GM21723 (cell line): Measurements from ENCODE around the gene RPL15.

Experiments used
- ATAC-seq: cut with Tn5 transposase; IDR thresholded peaks from one replicate; pipeline ENCODE4 v1.9.1; 2021; ENCODE audit warnings: mild to moderate bottlenecking, moderate library complexity; ENCODE audit not compliant: unreplicated experiment

RPL15 gene

DNA sequence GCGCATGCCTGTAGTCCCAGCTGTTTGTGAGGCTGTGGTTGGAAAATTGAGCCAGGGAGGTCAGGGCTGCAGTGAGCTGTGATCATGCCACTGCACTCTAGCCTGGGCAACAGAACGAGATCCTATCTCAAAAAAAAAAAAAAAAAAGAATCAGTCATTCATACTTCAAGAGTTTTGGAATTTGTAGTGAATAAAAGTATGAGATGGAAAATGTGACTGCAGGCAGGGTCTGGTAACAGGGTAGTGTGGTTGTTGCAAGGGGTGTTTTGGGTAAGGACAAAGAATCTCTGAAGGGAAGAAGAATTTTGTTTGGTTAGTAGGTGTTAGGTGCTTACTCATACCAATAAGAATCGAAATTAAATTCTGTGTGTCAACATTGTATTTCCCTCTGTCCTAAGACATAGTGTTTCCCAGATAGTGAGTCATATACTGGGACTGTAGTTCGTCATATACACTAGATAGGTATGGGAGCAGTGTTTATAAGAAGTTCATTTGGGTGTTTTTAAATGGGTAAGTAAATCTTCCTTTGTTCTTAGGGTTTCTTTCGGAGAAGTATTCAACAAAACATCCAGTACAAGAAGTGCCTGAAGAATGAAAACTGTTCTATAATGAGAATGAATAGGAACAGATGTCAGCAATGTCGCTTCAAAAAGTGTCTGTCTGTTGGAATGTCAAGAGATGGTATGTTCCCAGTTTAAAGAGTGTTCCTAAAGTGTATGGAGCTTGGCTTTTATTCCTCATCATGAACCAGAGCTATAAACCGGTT lies 42.4 kb downstream of the RPL15 start:
- no peak for ATAC-seq

DNA sequence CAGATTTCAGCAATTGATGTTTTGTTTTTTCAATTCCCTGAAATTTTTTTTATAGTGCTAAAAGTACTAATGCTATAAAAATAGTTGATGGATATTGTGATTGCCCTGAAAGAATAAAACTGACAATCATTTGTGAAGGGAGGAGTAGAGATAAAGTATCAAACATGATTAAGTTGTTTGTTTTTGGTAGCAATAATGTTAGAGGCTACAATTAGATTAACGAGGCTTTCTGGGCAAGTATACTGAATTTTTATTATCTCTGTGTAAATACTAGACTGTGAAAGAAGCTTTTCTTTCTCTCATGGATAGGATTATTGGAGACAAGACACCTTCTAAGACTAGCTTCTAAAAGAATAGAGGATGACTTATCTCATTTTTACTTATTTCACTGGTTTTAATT lies 43.7 kb downstream of the RPL15 start:
- no peak for ATAC-seq

DNA sequence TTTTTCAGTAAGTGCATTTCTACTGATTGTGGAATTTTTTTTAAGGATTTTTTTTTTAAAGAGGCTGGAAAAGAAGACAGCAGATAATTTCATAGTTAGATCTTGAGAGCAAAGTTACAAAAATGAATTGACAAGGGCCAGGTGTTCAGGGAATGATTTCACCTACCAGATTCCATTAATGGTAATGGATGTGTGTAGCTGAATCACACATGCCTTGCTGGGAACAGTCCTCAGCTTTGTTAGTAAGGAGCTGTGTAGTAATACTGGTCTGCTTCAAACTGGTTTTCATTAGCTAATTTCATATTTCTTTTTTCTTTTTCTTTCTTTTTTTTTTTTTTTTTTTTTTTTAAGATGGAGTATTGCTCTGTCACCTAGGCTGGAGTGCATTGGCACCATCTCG lies 44.1 kb downstream of the RPL15 start:
- no peak for ATAC-seq

DNA sequence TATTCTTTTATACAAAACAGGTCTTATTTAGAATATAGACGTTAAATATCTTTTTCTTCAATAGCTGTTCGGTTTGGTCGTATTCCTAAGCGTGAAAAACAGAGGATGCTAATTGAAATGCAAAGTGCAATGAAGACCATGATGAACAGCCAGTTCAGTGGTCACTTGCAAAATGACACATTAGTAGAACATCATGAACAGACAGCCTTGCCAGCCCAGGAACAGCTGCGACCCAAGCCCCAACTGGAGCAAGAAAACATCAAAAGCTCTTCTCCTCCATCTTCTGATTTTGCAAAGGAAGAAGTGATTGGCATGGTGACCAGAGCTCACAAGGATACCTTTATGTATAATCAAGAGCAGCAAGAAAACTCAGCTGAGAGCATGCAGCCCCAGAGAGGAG lies 45.0 kb downstream of the RPL15 start:
- ATAC-seq, result no peak

DNA sequence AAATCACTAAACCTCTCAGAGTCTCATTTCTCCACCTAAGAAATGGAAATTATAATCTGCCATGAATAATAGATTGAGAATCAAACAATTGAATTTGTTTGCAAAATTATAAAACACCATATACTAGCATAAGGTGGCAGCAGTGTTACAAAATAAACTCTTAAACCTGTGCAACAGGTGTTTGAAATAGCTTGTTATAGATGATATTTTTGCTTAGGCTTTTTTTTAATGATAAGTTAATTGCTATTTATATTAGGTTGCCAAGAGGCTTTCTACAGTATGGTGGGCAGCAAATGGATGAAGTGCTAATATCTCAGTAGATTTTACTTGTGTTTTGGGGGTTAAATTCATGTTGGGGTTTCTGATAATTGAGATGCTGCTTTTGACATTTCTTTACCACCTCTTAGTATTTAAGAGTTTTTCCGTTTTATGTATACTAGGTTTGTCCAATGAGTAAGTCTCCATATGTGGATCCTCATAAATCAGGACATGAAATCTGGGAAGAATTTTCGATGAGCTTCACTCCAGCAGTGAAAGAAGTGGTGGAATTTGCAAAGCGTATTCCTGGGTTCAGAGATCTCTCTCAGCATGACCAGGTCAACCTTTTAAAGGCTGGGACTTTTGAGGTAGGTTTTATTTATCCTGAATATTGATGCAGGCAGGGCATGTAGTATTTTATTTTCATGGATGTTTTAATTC lies 47.8 kb downstream of the RPL15 start:
- no peak for ATAC-seq

DNA sequence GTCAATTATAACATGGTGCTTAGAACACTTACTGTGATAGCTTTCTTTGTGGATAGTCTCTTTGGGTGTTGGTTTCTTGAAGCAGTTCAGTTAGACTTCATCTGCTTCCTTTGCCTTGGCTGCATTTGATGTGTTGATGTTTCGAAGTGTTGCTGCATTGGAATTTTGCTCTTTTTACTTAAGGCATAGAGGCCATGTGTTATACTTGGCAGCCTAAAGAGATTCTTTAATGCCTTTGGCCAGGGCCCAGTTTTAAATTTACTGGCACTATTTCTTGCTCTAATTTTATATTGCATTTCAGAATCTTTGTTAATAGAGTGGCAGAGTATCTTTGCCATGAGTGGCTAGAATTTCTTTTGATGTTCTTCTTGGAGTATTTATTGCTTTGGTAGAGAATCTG lies 49.4 kb downstream of the RPL15 start:
- ATAC-seq, result no peak

DNA sequence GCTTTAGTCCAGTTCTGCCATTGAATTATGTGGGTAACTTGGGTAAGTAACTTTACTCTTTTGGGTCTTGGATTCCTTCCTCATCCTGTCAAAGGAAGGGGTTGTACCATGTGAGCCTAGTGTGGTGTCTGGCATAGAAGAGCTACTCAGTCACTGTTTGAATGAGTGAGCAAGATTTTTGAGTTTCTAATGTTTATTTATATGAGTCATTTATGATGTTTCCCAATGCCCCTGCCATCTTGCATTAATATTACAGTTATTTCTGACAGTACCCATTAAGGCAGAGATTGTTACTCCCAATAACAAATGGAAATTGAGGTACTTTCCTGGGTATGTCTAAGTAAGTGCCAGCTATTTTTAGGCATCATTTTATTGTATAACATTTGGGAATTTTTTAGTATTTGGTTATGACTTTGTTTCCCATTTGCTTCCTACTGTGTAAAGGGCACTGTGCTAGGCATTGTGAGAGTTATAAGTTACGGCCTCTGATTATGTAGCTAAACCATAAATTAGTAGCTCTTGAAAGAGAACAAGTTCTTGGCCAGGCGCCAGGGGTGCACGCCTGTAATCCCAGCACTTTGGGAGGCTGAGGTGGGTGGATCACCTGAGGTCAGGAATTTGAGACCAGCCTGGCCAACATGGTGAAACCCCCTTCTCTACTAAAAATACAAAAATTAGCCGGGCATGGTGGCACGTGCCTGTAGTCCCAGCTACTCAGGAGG lies 51.7 kb downstream of the RPL15 start:
- no peak for ATAC-seq

DNA sequence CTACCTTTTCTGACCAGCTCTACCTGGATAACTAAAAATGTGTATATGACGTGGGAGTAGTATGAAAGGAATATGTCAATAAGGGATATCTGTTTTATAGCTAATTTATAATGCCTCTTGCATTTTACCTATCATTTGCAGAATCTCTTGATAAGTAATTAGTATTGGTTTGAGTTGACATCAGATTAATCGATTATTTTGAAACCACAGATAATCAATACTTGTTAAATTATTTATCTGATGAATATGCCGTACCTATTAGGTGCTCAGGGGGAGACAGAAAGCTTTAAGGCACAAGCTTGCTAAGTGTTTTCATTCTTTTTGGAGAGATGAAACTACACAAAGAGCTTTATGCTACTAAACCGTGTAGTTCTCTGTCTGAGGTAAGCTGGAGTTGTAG lies 52.5 kb downstream of the RPL15 start:
- ATAC-seq, result no peak
